Brain microvascular endothelial cell (primary cell): ENCODE results near the gene USE1.
A peak's percentile ranks its signal among the peaks of the same experiment; 100 is the strongest.

Experiments
- DNase-seq: peaks from one replicate; pipeline ENCODE4 v3.0.0-alpha.2; 2020
- H3K27ac ChIP-seq: fragments of 250-450 bp; sonication (Bioruptor Pico); 2 replicates; pipeline ENCODE4 v1.5.1; 2020; ENCODE audit warnings: mild to moderate bottlenecking, moderate library complexity
- H3K27me3 ChIP-seq: fragments of 250-450 bp; sonication (Bioruptor Pico); replicated peaks from 2 replicates; pipeline ENCODE4 v1.5.1; 2020; ENCODE audit warnings: mild to moderate bottlenecking
- H3K36me3 ChIP-seq: fragments of 250-450 bp; sonication (Bioruptor Pico); replicated peaks from 2 replicates; pipeline ENCODE4 v1.5.1; 2020; ENCODE audit warnings: mild to moderate bottlenecking
- H3K4me3 ChIP-seq: 2 replicates; pipeline ENCODE4 v1.5.1; 2011; ENCODE audit warnings: low read depth, mild to moderate bottlenecking, control low read depth, low read length, moderate library complexity
- in situ Hi-C: cut with HindIII; loops from 2 replicates; pipeline ENCODE4 v1.10.0; 2017; ENCODE audit warnings: low sequenced_read_pairs, low pct_ligation_motif_present
- TF ChIP-seq, protein P1 (sequence below): IDR thresholded peaks from 2 replicates; pipeline ENCODE4 v1.5.1; 2011; ENCODE audit warnings: low read depth, mild to moderate bottlenecking, moderate library complexity, low read length, control low read depth, inconsistent platforms; ENCODE audit errors: missing control alignments

The USE1 gene

GRCh38 chr19:17214508-17215126, 540 bp upstream of the USE1 start:
- TF ChIP-seq, protein P1, sequence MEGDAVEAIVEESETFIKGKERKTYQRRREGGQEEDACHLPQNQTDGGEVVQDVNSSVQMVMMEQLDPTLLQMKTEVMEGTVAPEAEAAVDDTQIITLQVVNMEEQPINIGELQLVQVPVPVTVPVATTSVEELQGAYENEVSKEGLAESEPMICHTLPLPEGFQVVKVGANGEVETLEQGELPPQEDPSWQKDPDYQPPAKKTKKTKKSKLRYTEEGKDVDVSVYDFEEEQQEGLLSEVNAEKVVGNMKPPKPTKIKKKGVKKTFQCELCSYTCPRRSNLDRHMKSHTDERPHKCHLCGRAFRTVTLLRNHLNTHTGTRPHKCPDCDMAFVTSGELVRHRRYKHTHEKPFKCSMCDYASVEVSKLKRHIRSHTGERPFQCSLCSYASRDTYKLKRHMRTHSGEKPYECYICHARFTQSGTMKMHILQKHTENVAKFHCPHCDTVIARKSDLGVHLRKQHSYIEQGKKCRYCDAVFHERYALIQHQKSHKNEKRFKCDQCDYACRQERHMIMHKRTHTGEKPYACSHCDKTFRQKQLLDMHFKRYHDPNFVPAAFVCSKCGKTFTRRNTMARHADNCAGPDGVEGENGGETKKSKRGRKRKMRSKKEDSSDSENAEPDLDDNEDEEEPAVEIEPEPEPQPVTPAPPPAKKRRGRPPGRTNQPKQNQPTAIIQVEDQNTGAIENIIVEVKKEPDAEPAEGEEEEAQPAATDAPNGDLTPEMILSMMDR, result no peak
- no peak for DNase-seq
- in situ Hi-C loops, result no loop called here
- Histone ChIP-seq H3K36me3 (peaks cover 48% of the 10 kb centered on the region), H3K27ac (peak overlapping the region; percentile 95), H3K4me3 (peak overlapping the region; percentile 75), H3K27me3 (no peaks in the 10 kb centered on the region)

DNA sequence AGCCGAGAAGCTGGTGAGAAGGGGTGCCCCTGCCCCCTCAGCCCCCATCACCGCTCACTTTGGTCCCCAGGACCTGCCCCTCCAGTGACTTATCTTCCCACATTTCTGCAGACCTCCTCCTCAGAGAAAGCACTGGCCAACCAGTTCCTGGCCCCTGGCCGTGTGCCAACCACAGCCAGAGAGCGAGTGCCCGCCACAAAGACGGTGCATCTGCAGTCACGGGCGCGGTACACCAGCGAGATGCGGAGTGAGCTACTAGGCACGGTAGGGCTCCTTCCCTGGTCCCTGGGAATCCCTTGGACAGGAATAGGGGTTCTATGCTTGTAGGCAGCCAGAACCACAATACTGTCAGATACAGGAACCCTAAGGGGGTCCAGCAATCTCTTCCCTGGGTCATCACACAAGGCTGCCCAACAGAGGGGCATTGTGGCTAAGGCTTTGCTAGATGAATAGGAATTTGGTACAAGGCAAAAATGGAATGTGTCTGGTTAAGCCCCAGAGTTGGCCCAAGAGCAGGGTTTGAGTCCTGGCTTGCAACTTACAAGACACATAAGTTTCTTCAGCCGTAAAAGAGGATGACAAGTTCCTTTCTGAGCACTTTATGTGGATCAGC, 1.0 kb downstream of the USE1 start:
- no peak for DNase-seq
- Histone ChIP-seq H3K27ac (no peak overlapping the region), H3K36me3 (peaks cover 38% of the 10 kb centered on the region), H3K27me3 (no peaks in the 10 kb centered on the region), H3K4me3 (peak overlapping the region; percentile 75)
- TF ChIP-seq, protein P1, result no peak
- in situ Hi-C loops, result no loop called here

- no peak for DNase-seq
- TF ChIP-seq, protein P1, result no peak
- no peak overlapping the region for H3K4me3 ChIP-seq
- in situ Hi-C loops, result no loop called here
- no peaks in the 10 kb centered on the region for H3K27me3 ChIP-seq
- H3K36me3 ChIP-seq, result peaks cover 16% of the 10 kb centered on the region
- no peak overlapping the region for H3K27ac ChIP-seq
These were observed 4.1 kb downstream of the USE1 start for GRCh38 chr19:17219286-17219685.

DNA sequence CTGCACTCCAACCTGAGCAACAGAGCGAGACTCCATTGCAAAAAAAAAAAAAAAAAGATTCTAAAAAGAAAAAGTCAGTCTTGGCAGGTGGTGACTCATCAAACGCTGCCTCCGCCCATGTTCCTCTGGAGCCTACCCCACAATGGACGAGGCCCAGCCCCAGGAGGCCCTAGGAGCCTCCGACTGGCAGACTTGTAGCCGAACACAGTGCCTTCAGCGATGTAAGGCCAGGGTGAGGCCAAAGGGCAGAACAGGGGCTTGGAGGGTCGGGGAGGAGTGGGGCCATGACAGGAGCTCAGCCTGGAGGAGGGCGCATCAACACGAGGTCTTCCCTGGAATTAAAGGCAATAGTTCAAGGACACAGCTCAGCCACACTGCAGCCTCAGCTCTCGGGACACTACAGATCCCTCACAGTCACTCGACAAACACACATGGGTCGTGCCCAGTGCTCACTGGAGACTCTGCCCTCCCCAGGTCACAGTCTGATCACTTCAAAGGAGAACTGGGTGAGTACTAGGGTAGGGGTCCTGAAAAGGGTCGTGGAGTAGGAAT, 5.1 kb downstream of the USE1 start:
- Histone ChIP-seq H3K27ac (no peak overlapping the region), H3K27me3 (no peaks in the 10 kb centered on the region), H3K36me3 (peaks cover 16% of the 10 kb centered on the region), H3K4me3 (no peak overlapping the region)
- in situ Hi-C loops, result no loop called here
- TF ChIP-seq, protein P1, result no peak
- peak; percentile 71 for DNase-seq

- Histone ChIP-seq H3K36me3 (peaks cover 3% of the 10 kb centered on the region), H3K27me3 (no peaks in the 10 kb centered on the region), H3K4me3 (no peak overlapping the region), H3K27ac (no peak overlapping the region)
- TF ChIP-seq, protein P1, result no peak
- no peak for DNase-seq
- in situ Hi-C loops, result no loop called here
These were observed 9.9 kb downstream of the USE1 start for GRCh38 chr19:17225053-17225452.
